Right lobe of liver (tissue), 4 donors: ENCODE data around the gene ALOX5.

Experiments
- CTCF ChIP-seq, 4 donors: fragments of 200-600 bp in 3 of 4; fragments of 450-650 bp in 1 of 4; IDR thresholded peaks; one replicate each; pipeline versions ENCODE4 v1.5.1 to v1.8.0; 2016 to 2022; ENCODE audit warnings: antibody characterized with exemption in 4 of 4, mild to moderate bottlenecking in 2 of 4
- POLR2A ChIP-seq: fragments of 450-650 bp; IDR thresholded peaks from one replicate; pipeline ENCODE4 v1.6.1; 2017; ENCODE audit warnings: antibody characterized with exemption, mild to moderate bottlenecking
- donor health status: DM: no; HTN: no; CAD: no.
- donor health status: DM: no; HTN: no; CAD: no.
- donor health status: DM: no; HTN: yes; CAD: no.

- TF ChIP-seq CTCF (IDR thresholded peaks at IDR 0.05) (no peak), POLR2A (no peak)
These were observed 51.9 kb downstream of the ALOX5 start for GRCh38 chr10:45425621-45426563.
